Sigmoid colon (tissue), 7 donors: ENCODE measurements around the gene KMT2C. TPM values are rescaled to one million over a fixed set of nuclear protein-coding genes. Genes with fewer than 3 reads are reported as not detected.
"Not testable (repeated sequence)": the region's sequence is repeated elsewhere in the genome, so short reads cannot be mapped to it uniquely, and the experiment has no call there.

Source experiments
- DNase-seq: peaks from one replicate; pipeline ENCODE4 v3.0.0-alpha.2; 2019
- H3K27ac ChIP-seq, 4 donors: fragments of 200-600 bp; sonication (generic); one replicate each; pipeline ENCODE4 v1.5.1; 2016 to 2019; ENCODE audit warnings: mild to moderate bottlenecking in 1 of 4
- H3K27me3 ChIP-seq, 3 donors: fragments of 200-600 bp; sonication (generic); one replicate each; pipeline ENCODE4 v1.5.1; 2019; ENCODE audit warnings: mild to moderate bottlenecking in 1 of 3
- H3K36me3 ChIP-seq, 4 donors: fragments of 200-600 bp; sonication (generic); one replicate each; pipeline ENCODE4 v1.5.1; 2016 to 2019
- H3K4me1 ChIP-seq, 4 donors: fragments of 200-600 bp; sonication (generic); one replicate each; pipeline ENCODE4 v1.5.1; 2017 to 2019
- H3K4me3 ChIP-seq, 4 donors: fragments of 200-600 bp; sonication (generic); one replicate each; pipeline ENCODE4 v1.5.1; 2017 to 2019; ENCODE audit warnings: mild to moderate bottlenecking in 2 of 4, moderate library complexity in 1 of 4
- H3K9me3 ChIP-seq, 4 donors: fragments of 200-600 bp in 3 of 4; sonication (generic) in 3 of 4; one replicate each; pipeline versions ENCODE4 v1.5.1 to v1.6.1; 2013 to 2019
- EP300 ChIP-seq, 4 donors: sonication (generic); formaldehyde crosslinking; IDR thresholded peaks; one replicate each; pipeline ENCODE4 v1.6.1; 2017; ENCODE audit warnings: antibody characterized with exemption in 4 of 4
- POLR2A ChIP-seq, 2 donors: fragments of 450-650 bp; IDR thresholded peaks; one replicate each; pipeline ENCODE4 v1.6.1; 2016; ENCODE audit warnings: antibody characterized with exemption in 2 of 2, mild to moderate bottlenecking in 2 of 2, moderate library complexity in 2 of 2
- POLR2AphosphoS5 ChIP-seq, 4 donors: sonication (generic); formaldehyde crosslinking; IDR thresholded peaks; one replicate each; pipeline ENCODE4 v1.6.1; 2017; ENCODE audit warnings: antibody characterized with exemption in 4 of 4
- WGBS, 2 donors: extraction: QIAGEN DNeasy Blood & Tissue Kit; methylation state at CpG; one replicate each; pipeline ENCODE4 v1.1.7; 2013; 5-methylcytosine and 5-hydroxymethylcytosine counted together
- intact Hi-C: fragments of 100-400 bp; cut with DNase I; formaldehyde crosslinking; loops from one replicate; pipeline ENCODE4 v1.15.1; 2023
- polyA plus RNA-seq, 3 donors: library from polyadenylated mRNA; stranded (reverse); fragments of 200-250 nt; gene quantifications; one replicate each; pipeline ENCODE4 v1.2.3, GENCODE V29; 2013
- total RNA-seq, 4 donors: library from RNA; depleted of rRNA; stranded (reverse); fragments of >200 nt; gene quantifications; one replicate each; pipeline ENCODE4 v1.1.0, GENCODE V29; 2016
- TF ChIP-seq, protein P1 (sequence below), 4 experiments: fragments of 450-650 bp in 3 of 4; fragments of 200-600 bp in 1 of 4; IDR thresholded peaks; one replicate each; pipeline ENCODE4 v1.5.1; 2016 to 2019; ENCODE audit warnings: antibody characterized with exemption in 4 of 4, mild to moderate bottlenecking in 3 of 4, moderate library complexity in 2 of 4
- donor health status: healthy with polysubstance abuse.
- donor health status: Bipolar disorder and iron deficiency.
- donor health status: healthy.

KMT2C gene
- total and polyA plus RNA-seq, 7 donors: 7.4 to 75.6 (median 46.4) TPM

- intact Hi-C loops: loop anchor here (10.0 kb wide), 2 partner anchors 125 to 295 kb away; partner anchors contain the start of gene ACTR3B
- 53 to 82% methylated on average over 5 of the region's 5 CpGs for whole genome bisulfite sequencing, 2 donors
Measured at GRCh38 chr7:152459724-152460251, 24.0 kb upstream of the KMT2C start.

GRCh38 chr7:152451356-152451755 lies 15.6 kb upstream of the KMT2C start:
- no peak overlapping the region for H3K27ac ChIP-seq
- no peaks in the 10 kb centered on the region for H3K9me3 ChIP-seq
- no peaks in the 10 kb centered on the region for H3K36me3 ChIP-seq
- no peaks in the 10 kb centered on the region for H3K27me3 ChIP-seq
- DNase-seq: no peak
- no peak for TF ChIP-seq POLR2A (IDR thresholded peaks at IDR 0.05)
- TF ChIP-seq POLR2AphosphoS5 (IDR thresholded peaks at IDR 0.05): no peak
- no peak for TF ChIP-seq EP300 (IDR thresholded peaks at IDR 0.05)
- TF ChIP-seq, protein P1, sequence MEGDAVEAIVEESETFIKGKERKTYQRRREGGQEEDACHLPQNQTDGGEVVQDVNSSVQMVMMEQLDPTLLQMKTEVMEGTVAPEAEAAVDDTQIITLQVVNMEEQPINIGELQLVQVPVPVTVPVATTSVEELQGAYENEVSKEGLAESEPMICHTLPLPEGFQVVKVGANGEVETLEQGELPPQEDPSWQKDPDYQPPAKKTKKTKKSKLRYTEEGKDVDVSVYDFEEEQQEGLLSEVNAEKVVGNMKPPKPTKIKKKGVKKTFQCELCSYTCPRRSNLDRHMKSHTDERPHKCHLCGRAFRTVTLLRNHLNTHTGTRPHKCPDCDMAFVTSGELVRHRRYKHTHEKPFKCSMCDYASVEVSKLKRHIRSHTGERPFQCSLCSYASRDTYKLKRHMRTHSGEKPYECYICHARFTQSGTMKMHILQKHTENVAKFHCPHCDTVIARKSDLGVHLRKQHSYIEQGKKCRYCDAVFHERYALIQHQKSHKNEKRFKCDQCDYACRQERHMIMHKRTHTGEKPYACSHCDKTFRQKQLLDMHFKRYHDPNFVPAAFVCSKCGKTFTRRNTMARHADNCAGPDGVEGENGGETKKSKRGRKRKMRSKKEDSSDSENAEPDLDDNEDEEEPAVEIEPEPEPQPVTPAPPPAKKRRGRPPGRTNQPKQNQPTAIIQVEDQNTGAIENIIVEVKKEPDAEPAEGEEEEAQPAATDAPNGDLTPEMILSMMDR (IDR thresholded peaks at IDR 0.05): no peak
- H3K4me1 ChIP-seq: no peaks in the 10 kb centered on the region
- WGBS, 2 donors: 64 to 87% methylated on average over 5 of the region's 5 CpGs
- intact Hi-C loops: no loop called here
- no peak overlapping the region for H3K4me3 ChIP-seq

More at GRCh38 chr7:152459724-152460251, 24.0 kb upstream of the KMT2C start:
- no peaks in the 10 kb centered on the region for H3K9me3 ChIP-seq
- H3K27me3 ChIP-seq: no peaks in the 10 kb centered on the region
- peak overlapping the region in 1 of 4 donors; percentile 31 for H3K27ac ChIP-seq
- peaks cover 0 to 24% (median 8%) of the 10 kb centered on the region in 4 donors for H3K4me1 ChIP-seq
- TF ChIP-seq POLR2A (IDR thresholded peaks at IDR 0.05) (no peak), EP300 (IDR thresholded peaks at IDR 0.05) (no peak), POLR2AphosphoS5 (IDR thresholded peaks at IDR 0.05) (no peak)
- TF ChIP-seq, protein P1 (IDR thresholded peaks at IDR 0.05): no peak
- no peaks in the 10 kb centered on the region for H3K36me3 ChIP-seq
- DNase-seq: no peak
- H3K4me3 ChIP-seq: no peak overlapping the region

- H3K27ac ChIP-seq, DNase-seq, H3K9me3 ChIP-seq, H3K36me3 ChIP-seq, H3K4me1 ChIP-seq, intact Hi-C loops, H3K27me3 ChIP-seq, H3K4me3 ChIP-seq: not testable (repeated sequence)
- WGBS, 2 donors: 87 to 90% methylated on average over 19 of the region's 19 CpGs
Measured at GRCh38 chr7:152445386-152446008, 9.7 kb upstream of the KMT2C start.

DNA sequence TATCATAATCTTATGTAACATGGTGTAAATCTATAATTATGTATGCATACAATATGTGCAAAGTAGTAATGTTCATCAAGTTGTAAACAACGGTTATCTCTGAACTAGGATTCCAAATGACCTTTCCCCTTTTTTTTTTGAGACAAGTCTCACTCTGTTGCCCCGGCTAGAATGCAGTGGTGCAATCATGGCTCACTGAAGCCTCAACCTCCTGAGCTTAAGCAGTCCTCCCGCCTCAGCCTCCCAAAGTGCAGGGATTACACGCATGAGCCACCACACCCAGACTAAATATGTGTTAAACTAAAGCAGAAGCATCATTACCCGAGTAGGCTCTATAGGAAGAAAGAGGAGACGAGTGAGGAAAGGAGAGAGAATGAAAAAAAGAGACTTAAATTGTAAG lies 7.8 kb upstream of the KMT2C start:
- Histone ChIP-seq H3K36me3 (no peaks in the 10 kb centered on the region), H3K4me3 (no peak overlapping the region), H3K27me3 (no peaks in the 10 kb centered on the region), H3K4me1 (no peaks in the 10 kb centered on the region), H3K27ac (no peak overlapping the region), H3K9me3 (no peaks in the 10 kb centered on the region)
- 64 to 72% methylated on average over 6 of the region's 6 CpGs for WGBS, 2 donors
- intact Hi-C loops: no loop called here
- DNase-seq: no peak
- TF ChIP-seq, protein P1 (IDR thresholded peaks at IDR 0.05): no peak
- TF ChIP-seq POLR2A (IDR thresholded peaks at IDR 0.05): no peak
- TF ChIP-seq EP300 (IDR thresholded peaks at IDR 0.05): no peak
- TF ChIP-seq POLR2AphosphoS5 (IDR thresholded peaks at IDR 0.05): no peak

DNA sequence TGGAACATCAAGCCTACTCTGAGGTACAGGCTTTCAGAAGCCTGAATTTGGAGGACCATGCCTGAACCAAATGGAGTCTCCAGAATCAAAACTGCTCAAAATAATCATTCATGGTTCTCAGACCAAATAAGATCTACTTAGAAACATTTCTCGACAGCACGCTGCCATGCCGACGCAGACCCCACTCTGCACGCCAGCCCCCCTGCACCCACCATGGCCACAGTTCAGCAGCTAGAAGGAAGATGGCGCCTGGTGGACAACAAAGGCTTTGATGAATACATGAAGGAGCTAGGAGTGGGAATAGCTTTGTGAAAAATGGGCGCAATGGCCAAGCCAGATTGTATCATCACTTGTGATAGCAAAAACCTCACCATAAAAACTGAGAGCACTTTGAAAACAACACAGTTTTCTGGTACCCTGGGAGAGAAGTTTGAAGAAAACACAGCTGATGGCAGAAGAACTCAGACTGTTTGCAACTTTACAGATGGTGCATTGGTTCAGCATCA lies 6.6 kb upstream of the KMT2C start:
- Histone ChIP-seq H3K27ac (no peak overlapping the region), H3K4me3 (no peak overlapping the region), H3K36me3 (no peaks in the 10 kb centered on the region), H3K9me3 (no peaks in the 10 kb centered on the region), H3K27me3 (no peaks in the 10 kb centered on the region), H3K4me1 (peaks cover 0 to under 1% (median 0%) of the 10 kb centered on the region in 4 donors)
- DNase-seq: no peak
- TF ChIP-seq, protein P1 (IDR thresholded peaks at IDR 0.05): no peak
- TF ChIP-seq EP300 (IDR thresholded peaks at IDR 0.05): no peak
- TF ChIP-seq POLR2A (IDR thresholded peaks at IDR 0.05): no peak
- no peak for TF ChIP-seq POLR2AphosphoS5 (IDR thresholded peaks at IDR 0.05)
- WGBS, 2 donors: 95 to 98% methylated on average over 7 of the region's 7 CpGs
- intact Hi-C loops: no loop called here

DNA sequence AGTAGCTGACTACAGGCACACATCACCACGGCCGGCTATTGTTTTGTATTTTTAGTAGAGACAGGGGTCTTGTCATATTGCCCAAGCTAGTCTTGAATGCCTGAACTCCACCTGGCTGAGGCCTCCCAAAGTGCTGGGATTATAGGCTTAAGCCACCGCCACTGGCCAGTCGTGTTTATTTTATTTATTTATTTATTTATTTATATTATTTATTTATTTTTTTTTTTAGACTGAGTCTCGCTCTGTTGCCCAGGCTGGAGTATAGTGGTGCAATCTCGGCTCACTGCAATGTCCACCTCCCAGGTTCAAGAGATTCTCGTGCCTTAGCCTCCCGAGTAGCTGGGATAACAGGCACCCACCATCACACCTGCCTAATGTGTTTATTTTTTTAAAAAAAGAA lies 6.0 kb upstream of the KMT2C start:
- H3K4me3 ChIP-seq, H3K9me3 ChIP-seq, H3K27ac ChIP-seq, H3K36me3 ChIP-seq, H3K4me1 ChIP-seq, H3K27me3 ChIP-seq, intact Hi-C loops, DNase-seq: not testable (repeated sequence)
- 89 to 90% methylated on average over 8 of the region's 8 CpGs for WGBS, 2 donors

GRCh38 chr7:152441168-152441567 lies 5.4 kb upstream of the KMT2C start:
- H3K9me3 ChIP-seq, H3K36me3 ChIP-seq, DNase-seq, H3K4me3 ChIP-seq, H3K27me3 ChIP-seq, H3K4me1 ChIP-seq, H3K27ac ChIP-seq, intact Hi-C loops: not testable (repeated sequence)
- WGBS, 2 donors: 78 to 88% methylated on average over 7 of the region's 7 CpGs

DNA sequence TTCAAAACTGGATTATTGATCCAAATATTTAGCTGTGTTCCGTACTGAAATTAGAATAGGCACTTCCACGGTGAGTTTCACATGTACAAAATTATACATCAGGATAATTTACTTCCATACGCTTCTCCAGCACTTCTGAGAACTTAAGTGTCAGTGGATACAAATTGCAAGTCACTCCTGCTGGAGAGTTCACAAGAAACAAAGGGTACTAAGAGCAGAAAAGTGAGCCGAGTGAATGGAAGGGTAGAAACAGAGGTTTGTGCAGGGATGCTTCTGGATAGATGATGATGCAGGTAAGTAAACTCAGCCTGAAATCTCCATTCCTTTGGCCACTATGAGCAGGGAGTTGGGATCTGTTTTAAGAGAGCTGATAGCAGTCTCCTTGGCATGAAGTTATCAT lies 2.2 kb upstream of the KMT2C start:
- WGBS, 2 donors: 80 to 87% methylated on average over 4 of the region's 4 CpGs
- not testable (repeated sequence) for H3K9me3 ChIP-seq, H3K36me3 ChIP-seq, DNase-seq, H3K27me3 ChIP-seq, H3K4me3 ChIP-seq
- intact Hi-C loops: loop anchor here (10.0 kb wide), 1 partner anchor 123 kb away; no protein-coding TSS in a partner anchor
- peaks cover 3 to 16% (median 10%) of the 10 kb centered on the region in 4 donors for H3K4me1 ChIP-seq
- H3K27ac ChIP-seq: peak overlapping the region in 2 of 4 donors; percentile 97 to 99
